Ammon's horn (tissue), 1 donor: ENCODE data around the gene PHC3.

Experiments used
- DNase-seq: peaks from one replicate; pipeline ENCODE4 v3.0.0-alpha.2; 2016; ENCODE audit warnings: low spot score

PHC3 gene

DNA sequence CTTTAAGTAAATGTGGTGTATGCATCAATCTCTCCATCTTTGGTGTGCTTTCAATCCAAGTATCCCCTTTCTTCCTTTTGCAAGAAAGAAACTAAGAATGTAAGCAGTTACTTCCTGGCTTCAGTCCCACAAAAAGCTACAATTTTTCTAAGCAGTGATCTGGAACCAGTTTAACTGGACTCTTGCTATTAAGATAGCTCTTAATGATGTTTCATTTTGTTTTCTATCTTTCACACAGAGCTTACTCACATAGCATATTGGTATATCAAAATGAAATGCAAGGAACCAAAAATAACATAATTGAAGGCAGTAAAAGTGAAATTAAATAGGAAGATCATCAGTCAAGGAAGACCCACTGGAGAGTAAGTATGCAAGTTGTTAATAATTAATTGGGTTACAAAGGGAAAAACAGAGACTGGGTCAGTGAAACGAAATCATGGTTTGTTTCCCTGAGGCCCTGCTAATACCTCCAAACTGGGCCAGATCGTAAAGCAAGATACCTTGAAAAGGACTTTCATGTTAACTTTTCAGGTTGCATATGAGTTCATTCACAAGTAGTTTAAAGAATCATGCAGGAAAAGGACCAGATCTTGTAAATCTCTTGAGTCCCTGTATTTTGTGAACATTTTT lies 101.9 kb downstream of the PHC3 start:
- no peak for DNase-seq

DNA sequence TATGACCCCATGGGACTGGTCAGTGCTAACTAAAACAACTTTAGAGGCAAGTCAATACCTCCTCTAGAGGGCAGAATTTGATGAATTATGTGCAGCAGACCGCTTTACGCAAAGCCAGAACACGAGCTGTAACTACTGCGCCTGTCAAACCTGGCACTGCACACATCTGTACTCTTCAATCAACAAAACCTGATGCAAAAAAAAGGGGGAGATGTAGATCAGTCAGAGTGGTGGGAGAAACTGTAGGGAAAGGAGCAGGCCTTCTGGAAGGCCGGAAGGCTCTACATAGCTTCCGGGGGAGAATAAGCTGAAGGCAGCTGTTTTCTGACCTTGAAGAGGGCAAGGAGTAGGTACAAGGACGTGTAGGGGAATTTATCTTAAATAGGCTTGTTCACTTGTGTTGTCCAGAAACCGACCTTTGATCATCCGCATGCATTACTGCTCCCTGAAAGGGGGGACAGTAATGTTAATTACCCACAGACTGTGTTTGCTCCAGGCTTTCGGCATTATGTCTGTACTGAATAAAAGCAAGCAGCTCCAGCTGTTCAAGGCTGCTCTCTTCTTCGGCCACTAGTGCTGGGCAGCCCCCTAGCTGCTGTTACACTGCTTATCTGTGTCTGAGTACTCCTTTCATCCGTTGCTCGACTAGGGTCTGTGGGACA lies 102.8 kb downstream of the PHC3 start:
- no peak for DNase-seq

DNA sequence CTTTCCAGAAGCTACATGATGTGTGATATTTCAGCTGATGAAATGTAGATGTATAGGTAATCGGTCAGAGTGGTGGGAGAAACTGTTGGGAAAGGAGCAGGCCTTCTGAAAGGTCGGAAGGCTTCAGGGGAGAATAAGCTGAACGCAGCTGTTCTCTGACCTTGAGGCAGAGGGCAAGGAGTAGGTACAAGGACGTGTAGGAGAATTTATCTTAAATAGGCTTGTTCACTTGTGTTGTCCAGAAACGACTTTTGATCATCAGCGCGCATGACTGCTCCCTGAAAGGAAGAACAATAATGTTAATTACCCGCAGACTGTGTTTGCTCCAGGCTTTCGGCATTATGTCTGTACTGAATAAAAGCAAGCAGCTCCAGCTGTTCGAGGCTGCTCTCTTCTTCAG lies 104.2 kb downstream of the PHC3 start:
- DNase-seq = no peak

DNA sequence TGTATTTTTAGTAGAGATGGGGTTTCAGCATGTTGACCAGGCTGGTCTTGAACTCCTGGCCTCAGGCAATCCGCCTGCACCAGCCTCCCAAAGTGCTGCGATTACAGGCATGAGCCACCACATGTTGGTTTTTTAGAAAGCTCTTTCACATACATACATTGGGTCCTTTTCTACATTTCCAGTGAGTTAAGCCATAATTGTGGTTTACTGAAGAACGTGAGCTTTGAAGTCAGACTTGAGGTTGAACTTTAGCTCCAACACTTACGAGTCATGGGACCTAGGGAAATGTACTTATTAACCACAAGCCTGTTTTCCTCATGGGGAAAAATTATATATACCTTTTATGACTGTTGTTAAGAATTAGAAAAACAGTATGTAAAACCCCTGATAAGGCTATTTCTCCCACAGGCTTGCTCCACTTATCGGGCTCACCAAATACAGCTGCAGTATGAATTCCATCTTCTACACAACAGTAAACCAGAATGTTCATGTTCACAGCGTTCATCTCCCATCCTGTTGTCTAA lies 104.8 kb downstream of the PHC3 start:
- DNase-seq = no peak

DNA sequence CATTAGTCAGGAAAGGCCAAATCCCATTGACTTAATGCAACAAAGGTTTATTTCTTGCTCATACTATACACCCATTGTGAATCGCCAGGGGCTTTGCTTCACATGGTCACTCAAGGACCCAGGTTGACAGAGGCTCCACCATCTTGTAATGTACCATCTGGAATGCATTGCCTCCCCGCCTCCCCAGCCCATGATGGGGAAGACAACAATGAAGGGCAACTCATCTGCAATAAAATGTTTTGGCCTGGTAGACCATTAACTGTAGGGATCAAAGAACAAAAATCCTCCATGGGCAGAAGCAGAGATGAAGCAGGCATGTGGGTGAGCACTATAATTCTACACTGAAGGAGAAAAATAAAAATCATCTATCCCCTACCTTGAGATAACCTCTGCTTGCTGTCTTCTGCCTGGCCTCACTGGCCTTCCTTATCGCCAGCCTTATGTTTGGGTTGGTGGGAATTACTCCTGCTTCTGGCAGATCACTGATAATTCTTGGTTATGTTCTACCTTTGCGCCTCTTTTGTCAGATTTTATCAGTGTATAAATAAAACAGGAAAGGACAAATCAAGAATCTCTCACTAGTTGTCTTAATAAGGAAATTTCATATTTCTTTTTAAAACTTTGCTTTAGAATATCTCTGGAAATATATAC lies 106.0 kb downstream of the PHC3 start:
- no peak for DNase-seq

DNA sequence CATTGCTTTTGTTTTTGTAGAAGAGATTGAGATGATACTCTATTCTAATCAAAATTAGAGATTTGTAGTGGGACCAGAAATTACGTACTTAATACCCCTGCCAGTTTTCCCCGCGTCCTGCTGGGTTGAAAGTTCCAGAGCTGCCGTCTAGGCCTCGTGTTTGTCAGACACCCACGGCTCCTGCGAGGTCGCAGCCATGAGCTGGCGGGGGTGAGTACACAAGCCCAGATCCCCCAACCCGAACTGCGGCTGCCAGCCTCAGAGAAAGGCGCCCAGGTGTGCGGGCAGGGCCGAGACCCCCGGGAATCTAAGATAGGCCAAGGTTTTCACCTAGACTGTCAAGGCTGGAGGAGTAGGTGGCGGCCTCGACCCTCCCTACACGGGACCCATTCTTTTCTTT lies 117.4 kb downstream of the PHC3 start:
- DNase-seq = no peak

DNA sequence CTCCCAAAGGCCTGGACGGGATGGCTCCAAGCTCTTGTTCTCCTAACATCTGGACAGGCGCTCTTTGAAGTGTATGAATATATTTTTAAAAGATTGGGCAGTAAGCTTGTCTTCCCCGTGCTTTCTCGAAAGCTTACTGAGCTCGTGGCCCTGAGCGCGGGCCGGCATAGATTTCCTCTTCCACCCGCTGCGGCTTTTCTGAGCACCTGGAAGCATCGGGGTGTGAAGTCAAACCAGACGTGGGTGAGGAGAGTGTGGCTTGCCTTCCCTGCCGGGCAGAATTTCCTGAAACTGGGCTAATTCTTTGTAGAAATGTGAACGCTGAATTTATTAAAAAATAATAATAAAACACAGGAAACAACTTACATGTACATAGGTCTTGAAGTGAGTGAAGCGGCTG lies 117.8 kb downstream of the PHC3 start:
- DNase-seq = no peak

DNA sequence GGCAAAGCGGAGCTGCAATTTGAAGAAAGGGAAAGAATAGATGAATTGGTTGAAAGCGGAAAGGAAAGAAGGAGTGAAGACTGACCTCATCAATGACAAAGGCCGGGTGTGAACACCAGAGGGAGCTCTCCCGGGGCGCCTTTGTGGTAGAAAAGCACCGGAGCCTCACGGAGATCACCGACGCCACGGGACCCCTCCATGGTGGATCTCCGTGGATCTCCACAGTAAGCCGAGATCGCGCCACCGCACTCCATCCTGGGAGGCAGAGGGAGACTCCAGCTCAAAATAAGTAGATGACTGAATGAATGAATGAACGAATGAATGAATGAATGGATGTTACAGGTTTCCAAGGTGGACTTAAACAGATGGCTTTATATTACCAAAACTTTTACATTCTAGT lies 118.8 kb downstream of the PHC3 start:
- no peak for DNase-seq

DNA sequence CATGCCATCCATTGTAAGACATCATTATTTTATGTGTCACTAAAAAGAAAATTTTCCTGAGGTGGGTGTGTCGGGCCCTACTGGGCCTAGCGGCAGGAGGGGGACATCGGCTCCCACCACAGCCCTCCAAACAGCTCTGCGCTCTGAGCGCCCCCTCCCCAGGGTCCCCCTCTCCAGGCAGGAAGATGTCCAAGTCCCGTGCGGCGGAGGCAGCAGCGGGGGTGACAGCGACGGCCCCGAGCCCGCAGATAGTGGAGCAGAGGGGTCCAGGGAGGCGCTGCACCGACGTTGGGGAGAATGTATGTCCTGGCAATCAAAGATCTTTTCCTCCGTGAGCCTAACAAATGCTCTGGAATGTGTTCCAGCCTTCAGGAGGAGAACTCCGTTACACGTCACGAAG lies 119.5 kb downstream of the PHC3 start:
- no peak for DNase-seq

DNA sequence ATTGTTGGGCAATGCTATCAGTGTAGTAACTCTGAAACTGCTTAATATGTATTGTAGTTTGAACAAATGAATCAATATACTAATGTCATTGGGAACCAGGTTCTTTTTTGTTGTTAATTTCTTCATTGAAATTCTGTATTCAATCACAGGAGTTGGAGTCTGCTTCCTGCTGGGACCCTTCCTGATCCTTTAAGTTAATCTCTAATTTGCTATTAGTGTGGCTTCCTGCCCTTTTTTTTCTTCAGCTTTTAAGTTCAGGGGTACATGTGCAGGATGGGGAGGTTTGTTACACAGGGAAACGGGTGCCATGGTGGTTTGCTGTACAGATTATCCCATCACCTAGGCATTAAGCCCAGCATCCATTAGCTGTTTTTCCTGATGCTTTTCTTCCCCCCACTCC lies 122.1 kb downstream of the PHC3 start:
- DNase-seq = no peak

DNA sequence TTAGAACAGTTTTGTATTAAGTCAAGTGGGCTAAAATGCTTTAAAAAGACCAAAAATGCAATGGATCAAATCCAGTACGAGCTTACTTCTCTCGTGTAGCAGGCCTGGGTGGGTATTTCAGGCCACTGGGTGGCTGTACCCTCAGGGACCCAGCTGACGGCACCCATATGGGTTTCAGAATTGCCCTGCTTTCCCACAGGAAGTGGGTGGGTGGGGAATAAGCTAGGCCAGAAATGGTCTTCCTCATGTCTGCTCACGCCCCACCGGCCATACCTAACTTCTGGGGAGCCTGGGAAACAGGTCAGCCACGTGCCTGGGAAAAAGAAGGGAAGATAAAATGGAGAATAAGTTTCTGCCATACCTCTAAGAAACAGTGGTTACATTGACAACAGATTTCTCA lies 123.4 kb downstream of the PHC3 start:
- DNase-seq = no peak

DNA sequence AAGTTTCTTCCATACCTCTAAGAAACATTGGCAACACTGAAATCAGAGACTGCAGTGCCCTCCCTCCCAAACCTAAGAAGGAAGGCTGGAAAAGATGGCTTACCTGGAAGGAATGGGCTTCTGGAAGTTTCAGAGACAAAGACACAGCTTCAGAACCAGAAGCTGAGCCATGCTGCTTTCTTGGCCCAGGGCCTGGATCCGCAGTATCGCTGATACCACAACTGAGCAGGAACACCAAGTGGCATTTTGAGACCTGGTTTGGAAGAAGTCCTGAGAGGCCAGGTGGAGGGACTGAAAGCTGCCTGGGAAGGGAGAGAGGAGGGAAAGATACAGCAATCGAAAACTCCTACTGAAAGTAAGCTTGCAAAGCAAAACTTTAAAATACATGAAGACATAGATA lies 124.0 kb downstream of the PHC3 start:
- no peak for DNase-seq

DNA sequence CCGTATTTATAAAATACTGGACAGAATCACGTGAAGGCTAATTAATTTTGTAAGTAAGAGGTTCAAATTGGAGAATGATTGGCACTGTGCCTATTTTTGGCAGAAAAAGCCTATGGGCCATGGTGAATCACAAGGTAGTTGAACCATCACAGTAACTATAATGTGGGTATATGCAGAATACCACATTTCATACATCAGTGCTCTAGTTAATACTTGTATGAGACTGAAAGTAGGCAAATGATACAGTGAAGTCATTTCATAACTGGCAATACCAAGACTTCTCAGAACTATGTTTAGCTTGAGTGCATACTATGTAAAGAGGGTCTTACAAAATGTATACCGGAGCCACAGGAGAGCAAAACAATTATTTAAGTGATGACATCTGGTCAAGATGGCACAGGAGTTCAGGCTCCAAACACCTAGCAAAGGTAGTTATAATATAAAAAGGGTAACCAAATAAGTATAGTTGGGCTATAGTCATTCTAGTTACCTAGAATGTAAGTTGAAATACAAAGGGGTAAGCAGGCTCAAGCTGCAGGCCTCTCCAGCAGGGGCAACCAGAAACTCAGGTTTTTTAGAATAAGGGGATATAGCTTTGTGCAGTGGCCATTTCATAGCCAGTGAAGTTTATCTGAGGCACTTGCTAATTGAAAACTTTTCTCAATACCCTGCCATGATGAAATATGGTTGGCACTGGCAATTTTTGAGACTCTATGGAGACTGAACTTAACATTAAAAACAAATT lies 124.7 kb downstream of the PHC3 start:
- DNase-seq = no peak

DNA sequence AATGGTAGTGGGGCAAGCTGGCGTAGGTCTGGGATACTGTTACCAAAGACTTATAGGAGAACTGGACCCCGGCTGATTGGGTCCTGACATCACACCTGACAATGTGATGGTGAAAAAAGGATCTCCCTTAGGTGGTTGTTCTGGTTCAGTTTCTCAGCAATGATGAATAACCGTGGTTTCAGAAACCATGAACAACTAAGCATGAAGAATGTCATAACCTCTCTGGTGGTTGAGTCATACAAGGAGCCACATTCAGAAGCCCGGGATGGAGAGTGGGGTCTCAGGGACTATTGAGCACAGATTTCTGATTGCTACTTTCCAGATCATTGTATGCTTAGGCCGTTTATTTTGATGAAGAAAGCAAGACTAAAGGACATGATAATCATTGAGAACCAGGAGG lies 126.3 kb downstream of the PHC3 start:
- no peak for DNase-seq

DNA sequence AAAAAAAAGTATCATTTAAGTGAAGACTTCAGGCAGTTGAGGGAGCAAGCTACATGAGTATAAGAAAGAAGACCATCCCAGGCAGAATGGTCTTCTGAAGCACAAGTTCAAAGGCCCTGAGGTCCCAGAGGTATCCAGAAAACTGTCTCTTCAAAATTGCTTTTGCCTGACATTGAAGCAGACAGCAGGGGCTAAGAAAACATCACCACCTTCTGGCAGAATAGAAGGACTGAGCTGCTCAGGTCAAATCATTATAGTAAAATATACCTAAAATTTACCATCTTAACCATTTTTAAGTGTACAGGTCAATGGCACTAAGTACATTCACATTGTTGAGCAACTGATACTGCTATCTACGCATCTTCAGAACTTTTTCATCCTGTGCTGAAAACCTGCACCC lies 127.3 kb downstream of the PHC3 start:
- no peak for DNase-seq

DNA sequence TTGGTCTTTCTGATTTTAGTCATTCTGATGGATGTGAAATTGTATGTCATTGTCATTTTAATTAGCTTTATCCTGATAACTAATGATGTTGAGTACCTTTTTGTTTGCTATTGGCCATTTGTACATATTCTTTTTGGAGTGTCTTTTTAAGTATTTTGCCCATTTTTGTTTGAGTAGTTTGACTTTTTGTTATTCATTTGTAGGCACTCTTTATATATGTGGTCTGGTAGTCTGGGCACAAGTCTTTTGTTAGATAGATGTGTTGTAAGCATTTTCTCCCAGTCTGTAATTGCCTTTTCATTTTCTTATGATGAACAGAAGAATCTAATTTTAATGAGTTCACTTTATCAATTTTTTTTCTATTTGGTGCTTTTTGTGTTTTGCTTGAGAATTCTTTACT lies 129.1 kb downstream of the PHC3 start:
- no peak for DNase-seq

DNA sequence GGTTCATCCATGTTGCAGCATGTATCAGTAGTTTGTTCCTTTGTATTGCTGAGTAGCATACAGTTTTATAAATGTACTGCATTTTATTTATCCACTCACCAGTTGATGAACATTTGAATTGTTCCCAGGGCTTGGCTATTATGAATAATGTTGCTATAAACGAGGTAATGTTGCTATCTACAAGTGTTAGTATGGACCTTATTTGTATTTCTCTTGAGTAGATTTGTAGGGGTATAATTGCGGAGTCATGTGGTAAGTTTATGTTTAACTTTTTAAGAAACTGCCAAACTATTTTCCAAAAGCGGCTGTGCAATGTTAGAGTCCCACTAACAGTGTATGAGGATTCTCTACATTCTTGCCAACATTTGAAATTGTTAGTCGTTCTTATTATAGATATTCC lies 130.8 kb downstream of the PHC3 start:
- DNase-seq = no peak

DNA sequence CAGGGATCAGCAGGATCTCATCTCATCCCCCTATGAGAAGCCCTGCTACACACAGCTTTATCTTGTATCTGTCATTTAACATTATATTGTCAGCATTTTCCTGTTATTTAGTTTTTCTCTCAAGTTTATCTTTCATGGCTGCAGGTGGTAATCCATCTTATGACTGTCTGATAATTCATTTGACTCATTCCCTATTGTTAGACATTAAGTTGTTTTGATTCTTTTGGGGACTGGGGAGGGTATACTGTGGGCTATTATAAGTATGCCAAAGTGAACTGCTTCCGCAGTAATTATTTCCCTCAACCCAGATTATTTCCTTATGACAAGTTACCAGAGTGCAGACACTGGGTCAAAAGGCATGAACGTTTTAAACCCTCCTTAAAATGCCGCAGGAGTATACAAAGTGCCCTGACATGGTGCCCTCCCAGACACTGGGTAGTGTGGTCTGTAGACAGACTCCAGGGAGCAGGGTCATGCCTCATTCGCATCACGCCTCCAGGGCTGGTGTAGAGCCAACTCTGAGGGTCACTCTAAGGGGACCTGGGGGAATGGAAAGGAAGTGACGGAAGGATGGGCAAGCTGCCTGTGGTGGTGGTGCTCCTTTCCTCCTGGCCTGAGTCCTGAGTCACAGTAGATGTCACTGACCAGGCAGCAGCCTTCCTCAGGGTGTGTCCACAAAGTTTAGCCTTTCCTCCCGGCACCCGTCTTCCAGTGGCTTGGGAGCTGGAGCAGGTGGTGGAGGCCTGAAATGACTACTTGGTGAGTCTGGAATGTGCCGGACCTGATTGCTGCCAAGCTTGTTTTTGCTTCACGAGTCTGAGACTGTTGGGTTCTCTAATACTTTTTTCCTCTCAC lies 132.2 kb downstream of the PHC3 start:
- no peak for DNase-seq

DNA sequence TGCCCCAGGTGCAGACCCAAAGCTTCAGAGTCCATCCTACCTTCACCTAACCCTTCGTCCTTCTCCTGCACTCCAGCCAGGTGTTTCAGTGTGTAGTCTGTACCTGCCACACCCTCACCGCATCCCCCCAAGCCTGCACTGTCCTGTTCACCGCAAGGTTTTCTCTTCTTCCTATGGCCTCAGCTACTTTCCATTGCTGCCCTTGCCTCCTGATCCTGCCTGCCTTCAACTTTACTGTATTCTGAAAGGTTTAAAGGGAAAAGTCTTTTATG lies 134.5 kb downstream of the PHC3 start:
- no peak for DNase-seq

DNA sequence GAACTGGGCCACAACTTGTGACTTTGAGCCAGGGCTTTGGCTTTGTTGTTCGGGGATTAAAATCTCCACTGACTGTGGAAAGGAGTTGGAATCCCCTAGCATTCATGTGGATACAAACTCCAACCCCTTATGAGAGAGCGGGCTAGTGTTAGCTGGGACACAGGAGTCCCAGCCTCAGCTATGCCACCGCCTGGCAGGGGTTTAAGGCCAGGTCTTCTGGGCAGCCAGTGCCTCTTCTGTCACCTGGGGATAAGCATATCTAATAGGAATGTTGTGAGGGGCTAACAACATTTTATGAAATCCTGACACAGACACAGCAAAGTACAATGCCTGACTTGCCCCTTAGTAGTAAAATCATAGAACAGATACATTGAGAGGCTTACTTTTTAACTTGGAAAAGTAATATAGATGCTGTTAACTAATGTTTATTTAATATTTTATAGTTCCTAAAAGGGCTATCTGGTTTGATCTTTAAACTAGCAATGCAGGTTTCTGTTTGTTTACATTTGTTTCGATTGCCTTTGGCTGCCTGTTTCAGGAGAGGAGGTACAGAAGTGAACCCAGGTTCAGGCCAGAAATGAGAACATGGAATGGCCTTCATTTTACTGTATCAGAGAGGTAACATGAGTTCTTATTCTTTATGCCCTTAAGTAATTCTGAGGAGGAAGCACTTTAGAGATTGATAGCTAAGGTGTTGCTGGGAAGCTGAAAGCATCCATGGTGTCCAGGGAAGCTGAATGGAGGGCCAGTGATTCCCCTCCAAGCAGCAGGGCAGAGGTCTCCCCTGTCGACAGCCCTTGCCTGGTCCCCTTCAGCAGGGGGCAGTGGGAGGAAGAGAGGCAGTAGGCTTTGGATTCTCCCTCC lies 135.0 kb downstream of the PHC3 start:
- no peak for DNase-seq

DNA sequence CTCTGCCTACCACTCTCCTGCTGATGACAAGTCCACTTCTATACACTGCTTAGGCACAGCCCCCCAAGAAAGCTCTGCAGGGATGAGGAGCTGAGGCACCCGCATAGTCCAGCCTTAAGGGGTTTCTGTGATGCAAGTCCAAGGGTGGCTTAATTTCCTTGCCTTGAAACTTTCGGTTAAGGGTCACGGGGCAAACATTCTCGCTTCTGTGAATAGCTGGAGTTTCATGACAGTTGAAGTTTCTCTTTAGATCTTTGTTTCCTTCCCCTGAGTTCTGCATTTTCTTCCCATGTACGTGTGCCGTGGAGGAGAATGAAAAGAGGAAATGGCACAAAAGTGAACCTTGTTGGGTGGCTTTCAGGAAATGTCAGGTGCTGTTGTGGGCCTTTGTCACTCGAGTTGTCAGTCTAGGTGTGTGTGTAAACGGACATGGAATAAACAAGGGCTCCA lies 136.7 kb downstream of the PHC3 start:
- DNase-seq = peak; percentile 46
